K562 (cell line): ENCODE results near the gene TALDO1. TPM values are rescaled to one million over a fixed set of nuclear protein-coding genes. Genes with fewer than 3 reads are reported as not detected.

ENCODE experiments used
- MBD2 ChIP-seq: sonication (generic); IDR thresholded peaks from 2 replicates; pipeline ENCODE4 v1.6.1; 2016; ENCODE audit warnings: low read depth, borderline replicate concordance
- YY1 ChIP-seq, 3 experiments: IDR thresholded peaks; 2 replicates each; pipeline ENCODE4 v1.6.1; 2011; ENCODE audit warnings: low read length in 2 of 3, mild to moderate bottlenecking in 2 of 3, moderate library complexity in 2 of 3, borderline replicate concordance in 1 of 3, control low read depth in 1 of 3, low read depth in 1 of 3; ENCODE audit not compliant: insufficient read depth in 3 of 3, insufficient replicate concordance in 2 of 3, control insufficient read depth in 1 of 3, insufficient read length in 1 of 3; ENCODE audit errors: extremely low read depth in 1 of 3
- polyA plus RNA-seq, 8 experiments: library from polyadenylated mRNA; depleted of rRNA in 4 of 8; stranded (reverse) in 5 of 8; unstranded in 3 of 8; fragments of >200 nt; fragmentation: Nextera tagmentation in 2 of 8; fragmentation: Illumina TruSeq in 1 of 8; extraction: Ambion mirVana in 2 of 8; extraction: Trizol in 1 of 8; gene quantifications; 2 replicates each; pipeline versions ENCODE4 v1.2.1 to v1.2.3, GENCODE V29; 2011 to 2014; ENCODE audit warnings: inconsistent platforms in 1 of 8, missing spikeins in 1 of 8
- total RNA-seq, 7 experiments: library from RNA; depleted of rRNA in 6 of 7; stranded (reverse); fragments of >200 nt in 6 of 7; fragmentation: Illumina TruSeq in 2 of 7; extraction: Trizol in 2 of 7; gene quantifications; 2 replicates each; pipeline versions ENCODE4 v1.2.1 to v1.2.3, GENCODE V29; 2011 to 2021; ENCODE audit warnings: low replicate concordance in 1 of 7
- TF ChIP-seq, protein P1 (sequence below): fragments of 200-600 bp; sonication (generic); IDR thresholded peaks from one replicate; pipeline ENCODE4 v1.6.1; 2012; ENCODE audit warnings: mild to moderate bottlenecking, low read depth, low read length, inconsistent platforms
- TF ChIP-seq, protein P2 (sequence below), 2 experiments: fragments of 450-650 bp; formaldehyde crosslinking in 1 of 2; IDR thresholded peaks; 2 replicates each; pipeline versions ENCODE4 v1.4.0 to v1.6.1; 2014 to 2020; ENCODE audit warnings: mild to moderate bottlenecking in 2 of 2, borderline replicate concordance in 1 of 2, low read depth in 1 of 2

Gene TALDO1
- total and polyA plus RNA-seq, 9 of the 15 experiments (the other 6 are each of a cell fraction or from before 2014, with no cell fraction given): 260 to 541 (median 441) TPM

DNA sequence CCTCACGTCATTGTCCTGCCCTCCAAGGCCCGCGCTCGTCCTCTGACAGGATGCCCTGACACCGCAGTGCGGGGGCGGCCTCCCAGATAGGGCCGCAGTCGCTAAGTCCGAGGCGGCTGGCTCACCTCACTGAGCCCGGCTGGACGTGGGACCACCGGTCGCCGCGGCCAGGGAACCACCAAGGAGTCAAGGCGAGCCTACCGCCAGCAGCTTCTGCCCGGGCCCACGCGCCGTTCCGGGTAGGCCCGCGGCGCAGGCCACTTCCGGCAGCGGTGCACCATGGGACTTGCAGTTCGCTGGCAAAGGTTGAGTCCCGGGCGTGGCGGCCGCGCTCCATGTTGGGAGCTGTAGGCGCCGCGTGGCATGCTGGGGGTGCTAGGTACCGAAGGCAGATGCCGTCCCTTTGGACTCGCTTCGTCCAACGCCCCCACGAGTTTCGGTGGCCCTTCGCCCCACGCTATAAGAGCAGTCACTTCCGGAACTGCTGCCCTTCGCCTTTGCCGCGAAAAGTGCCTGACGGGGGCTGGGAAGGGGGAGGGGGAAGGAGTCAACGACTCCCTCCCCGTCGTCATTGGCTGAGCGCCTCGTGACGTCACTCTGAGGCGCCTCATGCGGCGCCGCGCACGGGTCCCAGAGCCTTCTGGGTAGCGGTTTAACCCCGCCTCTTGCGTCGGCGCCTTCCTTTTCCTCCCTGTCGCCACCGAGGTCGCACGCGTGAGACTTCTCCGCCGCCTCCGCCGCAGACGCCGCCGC, 62.2 kb downstream of the TALDO1 start, which contains the start of gene RPLP2 (continued):
- TF ChIP-seq, protein P1, sequence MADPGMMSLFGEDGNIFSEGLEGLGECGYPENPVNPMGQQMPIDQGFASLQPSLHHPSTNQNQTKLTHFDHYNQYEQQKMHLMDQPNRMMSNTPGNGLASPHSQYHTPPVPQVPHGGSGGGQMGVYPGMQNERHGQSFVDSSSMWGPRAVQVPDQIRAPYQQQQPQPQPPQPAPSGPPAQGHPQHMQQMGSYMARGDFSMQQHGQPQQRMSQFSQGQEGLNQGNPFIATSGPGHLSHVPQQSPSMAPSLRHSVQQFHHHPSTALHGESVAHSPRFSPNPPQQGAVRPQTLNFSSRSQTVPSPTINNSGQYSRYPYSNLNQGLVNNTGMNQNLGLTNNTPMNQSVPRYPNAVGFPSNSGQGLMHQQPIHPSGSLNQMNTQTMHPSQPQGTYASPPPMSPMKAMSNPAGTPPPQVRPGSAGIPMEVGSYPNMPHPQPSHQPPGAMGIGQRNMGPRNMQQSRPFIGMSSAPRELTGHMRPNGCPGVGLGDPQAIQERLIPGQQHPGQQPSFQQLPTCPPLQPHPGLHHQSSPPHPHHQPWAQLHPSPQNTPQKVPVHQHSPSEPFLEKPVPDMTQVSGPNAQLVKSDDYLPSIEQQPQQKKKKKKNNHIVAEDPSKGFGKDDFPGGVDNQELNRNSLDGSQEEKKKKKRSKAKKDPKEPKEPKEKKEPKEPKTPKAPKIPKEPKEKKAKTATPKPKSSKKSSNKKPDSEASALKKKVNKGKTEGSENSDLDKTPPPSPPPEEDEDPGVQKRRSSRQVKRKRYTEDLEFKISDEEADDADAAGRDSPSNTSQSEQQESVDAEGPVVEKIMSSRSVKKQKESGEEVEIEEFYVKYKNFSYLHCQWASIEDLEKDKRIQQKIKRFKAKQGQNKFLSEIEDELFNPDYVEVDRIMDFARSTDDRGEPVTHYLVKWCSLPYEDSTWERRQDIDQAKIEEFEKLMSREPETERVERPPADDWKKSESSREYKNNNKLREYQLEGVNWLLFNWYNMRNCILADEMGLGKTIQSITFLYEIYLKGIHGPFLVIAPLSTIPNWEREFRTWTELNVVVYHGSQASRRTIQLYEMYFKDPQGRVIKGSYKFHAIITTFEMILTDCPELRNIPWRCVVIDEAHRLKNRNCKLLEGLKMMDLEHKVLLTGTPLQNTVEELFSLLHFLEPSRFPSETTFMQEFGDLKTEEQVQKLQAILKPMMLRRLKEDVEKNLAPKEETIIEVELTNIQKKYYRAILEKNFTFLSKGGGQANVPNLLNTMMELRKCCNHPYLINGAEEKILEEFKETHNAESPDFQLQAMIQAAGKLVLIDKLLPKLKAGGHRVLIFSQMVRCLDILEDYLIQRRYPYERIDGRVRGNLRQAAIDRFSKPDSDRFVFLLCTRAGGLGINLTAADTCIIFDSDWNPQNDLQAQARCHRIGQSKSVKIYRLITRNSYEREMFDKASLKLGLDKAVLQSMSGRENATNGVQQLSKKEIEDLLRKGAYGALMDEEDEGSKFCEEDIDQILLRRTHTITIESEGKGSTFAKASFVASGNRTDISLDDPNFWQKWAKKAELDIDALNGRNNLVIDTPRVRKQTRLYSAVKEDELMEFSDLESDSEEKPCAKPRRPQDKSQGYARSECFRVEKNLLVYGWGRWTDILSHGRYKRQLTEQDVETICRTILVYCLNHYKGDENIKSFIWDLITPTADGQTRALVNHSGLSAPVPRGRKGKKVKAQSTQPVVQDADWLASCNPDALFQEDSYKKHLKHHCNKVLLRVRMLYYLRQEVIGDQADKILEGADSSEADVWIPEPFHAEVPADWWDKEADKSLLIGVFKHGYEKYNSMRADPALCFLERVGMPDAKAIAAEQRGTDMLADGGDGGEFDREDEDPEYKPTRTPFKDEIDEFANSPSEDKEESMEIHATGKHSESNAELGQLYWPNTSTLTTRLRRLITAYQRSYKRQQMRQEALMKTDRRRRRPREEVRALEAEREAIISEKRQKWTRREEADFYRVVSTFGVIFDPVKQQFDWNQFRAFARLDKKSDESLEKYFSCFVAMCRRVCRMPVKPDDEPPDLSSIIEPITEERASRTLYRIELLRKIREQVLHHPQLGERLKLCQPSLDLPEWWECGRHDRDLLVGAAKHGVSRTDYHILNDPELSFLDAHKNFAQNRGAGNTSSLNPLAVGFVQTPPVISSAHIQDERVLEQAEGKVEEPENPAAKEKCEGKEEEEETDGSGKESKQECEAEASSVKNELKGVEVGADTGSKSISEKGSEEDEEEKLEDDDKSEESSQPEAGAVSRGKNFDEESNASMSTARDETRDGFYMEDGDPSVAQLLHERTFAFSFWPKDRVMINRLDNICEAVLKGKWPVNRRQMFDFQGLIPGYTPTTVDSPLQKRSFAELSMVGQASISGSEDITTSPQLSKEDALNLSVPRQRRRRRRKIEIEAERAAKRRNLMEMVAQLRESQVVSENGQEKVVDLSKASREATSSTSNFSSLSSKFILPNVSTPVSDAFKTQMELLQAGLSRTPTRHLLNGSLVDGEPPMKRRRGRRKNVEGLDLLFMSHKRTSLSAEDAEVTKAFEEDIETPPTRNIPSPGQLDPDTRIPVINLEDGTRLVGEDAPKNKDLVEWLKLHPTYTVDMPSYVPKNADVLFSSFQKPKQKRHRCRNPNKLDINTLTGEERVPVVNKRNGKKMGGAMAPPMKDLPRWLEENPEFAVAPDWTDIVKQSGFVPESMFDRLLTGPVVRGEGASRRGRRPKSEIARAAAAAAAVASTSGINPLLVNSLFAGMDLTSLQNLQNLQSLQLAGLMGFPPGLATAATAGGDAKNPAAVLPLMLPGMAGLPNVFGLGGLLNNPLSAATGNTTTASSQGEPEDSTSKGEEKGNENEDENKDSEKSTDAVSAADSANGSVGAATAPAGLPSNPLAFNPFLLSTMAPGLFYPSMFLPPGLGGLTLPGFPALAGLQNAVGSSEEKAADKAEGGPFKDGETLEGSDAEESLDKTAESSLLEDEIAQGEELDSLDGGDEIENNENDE: no peak
- peak; percentile 83 for TF ChIP-seq MBD2
- TF ChIP-seq YY1 (IDR thresholded peaks at IDR 0.05; ENCODE audit: borderline replicate concordance in 1 of 3, control insufficient read depth in 1 of 3, extremely low read depth in 1 of 3, insufficient read depth in 3 of 3, insufficient read length in 1 of 3, insufficient replicate concordance in 2 of 3, low read depth in 1 of 3, low read length in 2 of 3): peak; percentile 44 to 79 (median 79)
- TF ChIP-seq, protein P2, sequence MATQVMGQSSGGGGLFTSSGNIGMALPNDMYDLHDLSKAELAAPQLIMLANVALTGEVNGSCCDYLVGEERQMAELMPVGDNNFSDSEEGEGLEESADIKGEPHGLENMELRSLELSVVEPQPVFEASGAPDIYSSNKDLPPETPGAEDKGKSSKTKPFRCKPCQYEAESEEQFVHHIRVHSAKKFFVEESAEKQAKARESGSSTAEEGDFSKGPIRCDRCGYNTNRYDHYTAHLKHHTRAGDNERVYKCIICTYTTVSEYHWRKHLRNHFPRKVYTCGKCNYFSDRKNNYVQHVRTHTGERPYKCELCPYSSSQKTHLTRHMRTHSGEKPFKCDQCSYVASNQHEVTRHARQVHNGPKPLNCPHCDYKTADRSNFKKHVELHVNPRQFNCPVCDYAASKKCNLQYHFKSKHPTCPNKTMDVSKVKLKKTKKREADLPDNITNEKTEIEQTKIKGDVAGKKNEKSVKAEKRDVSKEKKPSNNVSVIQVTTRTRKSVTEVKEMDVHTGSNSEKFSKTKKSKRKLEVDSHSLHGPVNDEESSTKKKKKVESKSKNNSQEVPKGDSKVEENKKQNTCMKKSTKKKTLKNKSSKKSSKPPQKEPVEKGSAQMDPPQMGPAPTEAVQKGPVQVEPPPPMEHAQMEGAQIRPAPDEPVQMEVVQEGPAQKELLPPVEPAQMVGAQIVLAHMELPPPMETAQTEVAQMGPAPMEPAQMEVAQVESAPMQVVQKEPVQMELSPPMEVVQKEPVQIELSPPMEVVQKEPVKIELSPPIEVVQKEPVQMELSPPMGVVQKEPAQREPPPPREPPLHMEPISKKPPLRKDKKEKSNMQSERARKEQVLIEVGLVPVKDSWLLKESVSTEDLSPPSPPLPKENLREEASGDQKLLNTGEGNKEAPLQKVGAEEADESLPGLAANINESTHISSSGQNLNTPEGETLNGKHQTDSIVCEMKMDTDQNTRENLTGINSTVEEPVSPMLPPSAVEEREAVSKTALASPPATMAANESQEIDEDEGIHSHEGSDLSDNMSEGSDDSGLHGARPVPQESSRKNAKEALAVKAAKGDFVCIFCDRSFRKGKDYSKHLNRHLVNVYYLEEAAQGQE (IDR thresholded peaks at IDR 0.05; ENCODE audit: borderline replicate concordance): no peak
- TF ChIP-seq, protein P2 (CRISPR knock-in tag; IDR thresholded peaks at IDR 0.05; ENCODE audit: low read depth): peak; percentile 71; the same call in 1 of the 2 replicates
